A673 (cell line): ENCODE data around the gene FURIN.

ENCODE experiments used
- EZH2 ChIP-seq: fragments of 200-600 bp; sonication (generic); IDR thresholded peaks from 2 replicates; pipeline ENCODE4 v1.6.1; 2017; ENCODE audit warnings: borderline replicate concordance, low read depth, mild to moderate bottlenecking, mixed read lengths, antibody characterized with exemption, low read length; ENCODE audit not compliant: poor library complexity, severe bottlenecking
- TF ChIP-seq, protein P1 (sequence below): fragments of 300-800, 200-600 bp; sonication (generic); conservative IDR thresholded peaks from 2 replicates; pipeline ENCODE4 v1.5.1; 2017; ENCODE audit warnings: low read depth, mild to moderate bottlenecking, antibody characterized with exemption, low read length, moderate library complexity, mixed read lengths

- TF ChIP-seq, protein P1, sequence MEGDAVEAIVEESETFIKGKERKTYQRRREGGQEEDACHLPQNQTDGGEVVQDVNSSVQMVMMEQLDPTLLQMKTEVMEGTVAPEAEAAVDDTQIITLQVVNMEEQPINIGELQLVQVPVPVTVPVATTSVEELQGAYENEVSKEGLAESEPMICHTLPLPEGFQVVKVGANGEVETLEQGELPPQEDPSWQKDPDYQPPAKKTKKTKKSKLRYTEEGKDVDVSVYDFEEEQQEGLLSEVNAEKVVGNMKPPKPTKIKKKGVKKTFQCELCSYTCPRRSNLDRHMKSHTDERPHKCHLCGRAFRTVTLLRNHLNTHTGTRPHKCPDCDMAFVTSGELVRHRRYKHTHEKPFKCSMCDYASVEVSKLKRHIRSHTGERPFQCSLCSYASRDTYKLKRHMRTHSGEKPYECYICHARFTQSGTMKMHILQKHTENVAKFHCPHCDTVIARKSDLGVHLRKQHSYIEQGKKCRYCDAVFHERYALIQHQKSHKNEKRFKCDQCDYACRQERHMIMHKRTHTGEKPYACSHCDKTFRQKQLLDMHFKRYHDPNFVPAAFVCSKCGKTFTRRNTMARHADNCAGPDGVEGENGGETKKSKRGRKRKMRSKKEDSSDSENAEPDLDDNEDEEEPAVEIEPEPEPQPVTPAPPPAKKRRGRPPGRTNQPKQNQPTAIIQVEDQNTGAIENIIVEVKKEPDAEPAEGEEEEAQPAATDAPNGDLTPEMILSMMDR = no peak
- no peak for TF ChIP-seq EZH2
Measured at GRCh38 chr15:90823455-90823974, 44.9 kb upstream of the FURIN start.
